K562 (cell line): ENCODE measurements around the gene ENDOG.

Experiments used
- TOE1 ChIP-seq, 2 experiments: fragments of 450-650 bp in 1 of 2; sonication (generic) in 1 of 2; formaldehyde crosslinking in 1 of 2; IDR thresholded peaks; 2 replicates each; pipeline versions ENCODE4 v1.7.1 to v1.8.0; 2016 to 2022; ENCODE audit warnings: borderline replicate concordance in 2 of 2, mild to moderate bottlenecking in 2 of 2, antibody characterized with exemption in 1 of 2, inconsistent platforms in 1 of 2, low read depth in 1 of 2, missing genetic modification reagents in 1 of 2, moderate library complexity in 1 of 2
- TF ChIP-seq, protein P1 (sequence below), 3 experiments: IDR thresholded peaks in 2 of 3; conservative IDR thresholded peaks in 1 of 3; 2 replicates each; pipeline ENCODE4 v1.5.1; 2011 to 2012; ENCODE audit warnings: low read length in 3 of 3, mild to moderate bottlenecking in 3 of 3, control low read depth in 2 of 3, improper control_type of control experiment in 1 of 3, inconsistent platforms in 1 of 3, low read depth in 1 of 3, mixed read lengths in 1 of 3, moderate library complexity in 1 of 3; ENCODE audit not compliant: insufficient read depth in 2 of 3

DNA sequence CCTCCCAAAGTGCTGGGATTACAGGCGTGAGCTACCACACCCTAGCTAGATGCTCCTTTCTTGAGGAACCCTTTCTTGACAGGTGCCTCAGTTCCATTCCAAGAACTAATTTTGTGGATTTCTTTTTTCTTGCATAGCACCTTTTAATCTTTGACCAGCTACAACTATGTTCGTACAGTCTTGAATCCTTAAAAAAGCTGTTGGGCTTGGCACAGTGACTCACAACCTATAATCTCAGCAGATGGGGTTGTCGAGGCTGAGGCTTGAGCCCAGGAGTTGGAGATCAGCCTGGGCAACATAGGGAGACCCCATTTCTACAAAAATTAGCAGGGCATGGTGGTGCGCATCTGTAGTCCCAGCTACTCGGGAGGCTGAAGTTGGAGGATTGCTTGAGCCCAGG, 45.3 kb upstream of the ENDOG start:
- TF ChIP-seq TOE1 (IDR thresholded peaks at IDR 0.05; ENCODE audit: borderline replicate concordance) (no peak), TOE1 (CRISPR knock-in tag; IDR thresholded peaks at IDR 0.05; ENCODE audit: borderline replicate concordance, low read depth) (no peak)
- TF ChIP-seq, protein P1, sequence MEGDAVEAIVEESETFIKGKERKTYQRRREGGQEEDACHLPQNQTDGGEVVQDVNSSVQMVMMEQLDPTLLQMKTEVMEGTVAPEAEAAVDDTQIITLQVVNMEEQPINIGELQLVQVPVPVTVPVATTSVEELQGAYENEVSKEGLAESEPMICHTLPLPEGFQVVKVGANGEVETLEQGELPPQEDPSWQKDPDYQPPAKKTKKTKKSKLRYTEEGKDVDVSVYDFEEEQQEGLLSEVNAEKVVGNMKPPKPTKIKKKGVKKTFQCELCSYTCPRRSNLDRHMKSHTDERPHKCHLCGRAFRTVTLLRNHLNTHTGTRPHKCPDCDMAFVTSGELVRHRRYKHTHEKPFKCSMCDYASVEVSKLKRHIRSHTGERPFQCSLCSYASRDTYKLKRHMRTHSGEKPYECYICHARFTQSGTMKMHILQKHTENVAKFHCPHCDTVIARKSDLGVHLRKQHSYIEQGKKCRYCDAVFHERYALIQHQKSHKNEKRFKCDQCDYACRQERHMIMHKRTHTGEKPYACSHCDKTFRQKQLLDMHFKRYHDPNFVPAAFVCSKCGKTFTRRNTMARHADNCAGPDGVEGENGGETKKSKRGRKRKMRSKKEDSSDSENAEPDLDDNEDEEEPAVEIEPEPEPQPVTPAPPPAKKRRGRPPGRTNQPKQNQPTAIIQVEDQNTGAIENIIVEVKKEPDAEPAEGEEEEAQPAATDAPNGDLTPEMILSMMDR (IDR thresholded peaks at IDR 0.05 in 2 of 3, conservative IDR thresholded peaks at IDR 0.05 in 1 of 3; ENCODE audit: insufficient read depth in 2 of 3, low read depth in 1 of 3, low read length in 3 of 3): no peak
